ENCODE results near the gene ABRACL.

ABRACL gene

GRCh38 chr6:139058029-139058428 lies 29.5 kb downstream of the ABRACL start:
- DNase-seq = no peak

- no peak for DNase-seq
These were observed 31.8 kb downstream of the ABRACL start for GRCh38 chr6:139060332-139060731.

GRCh38 chr6:139062932-139063646 lies 34.5 kb downstream of the ABRACL start:
- DNase-seq = no peak

GRCh38 chr6:139064981-139065665 lies 36.6 kb downstream of the ABRACL start:
- no peak for DNase-seq

GRCh38 chr6:139066080-139066479 lies 37.5 kb downstream of the ABRACL start:
- DNase-seq = no peak

- no peak for DNase-seq
These were observed 40.3 kb downstream of the ABRACL start for GRCh38 chr6:139068846-139069245.

GRCh38 chr6:139073118-139073517 lies 44.6 kb downstream of the ABRACL start:
- no peak for DNase-seq

GRCh38 chr6:139079018-139079417 lies 50.5 kb downstream of the ABRACL start:
- no peak for DNase-seq

GRCh38 chr6:139080255-139080920 lies 51.8 kb downstream of the ABRACL start:
- no peak for DNase-seq

GRCh38 chr6:139081471-139081870 lies 52.9 kb downstream of the ABRACL start:
- DNase-seq = no peak

- DNase-seq = no peak
These were observed 53.8 kb downstream of the ABRACL start for GRCh38 chr6:139082370-139082769.

GRCh38 chr6:139091826-139092225 lies 63.3 kb downstream of the ABRACL start:
- no peak for DNase-seq
